8988T (cell line): ENCODE measurements around the gene COG7.

Experiments used
- DNase-seq: peaks from one replicate; pipeline ENCODE4 v3.0.0; 2011

COG7 gene

DNA sequence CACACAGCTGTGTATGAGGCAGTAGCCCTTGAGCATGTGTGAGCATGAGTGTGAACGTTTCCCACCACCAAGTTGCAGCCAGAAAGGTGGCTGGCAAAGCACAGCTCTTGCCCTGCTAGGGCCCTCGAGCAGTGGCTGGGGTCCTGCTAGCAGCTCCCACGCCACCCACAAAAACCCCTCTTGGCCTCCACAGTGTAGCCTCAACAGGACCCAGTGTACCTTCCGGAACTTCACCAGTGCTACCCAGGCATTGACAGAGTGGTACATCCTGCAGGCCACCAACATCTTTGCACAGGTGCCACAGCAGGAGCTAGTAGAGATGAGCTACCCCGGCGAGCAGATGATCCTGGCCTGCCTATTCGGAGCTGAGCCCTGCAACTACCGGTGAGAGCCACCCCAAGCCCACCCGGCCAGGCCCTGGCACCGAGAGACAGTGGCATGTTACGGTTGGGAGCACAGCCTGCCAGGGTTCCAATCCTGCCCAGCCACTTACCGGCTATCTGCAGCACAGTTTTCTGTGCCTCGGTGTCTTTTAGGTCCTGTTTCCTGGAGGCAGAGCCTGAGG is 97.8 kb downstream of the COG7 start:
- no peak for DNase-seq

DNA sequence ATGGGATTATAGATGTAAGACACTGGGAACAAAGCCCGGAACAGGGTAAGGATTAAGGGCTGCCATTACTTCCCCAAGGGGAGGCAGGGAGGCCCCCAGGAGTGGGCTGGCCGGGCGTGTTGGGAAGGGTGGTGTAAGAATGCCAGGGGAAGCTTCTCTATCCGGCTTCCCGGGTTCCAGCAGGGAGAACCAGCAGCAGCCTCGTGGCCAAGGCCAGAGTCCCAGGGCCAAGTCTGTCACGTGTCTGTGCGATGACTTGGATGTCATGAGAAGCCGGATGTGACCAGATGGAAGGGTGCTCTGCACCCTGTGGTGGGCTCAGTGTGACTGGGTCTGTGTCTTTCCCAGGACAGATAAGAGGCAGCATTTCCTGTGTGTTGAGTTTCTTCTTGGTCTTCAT is 98.7 kb downstream of the COG7 start:
- no peak for DNase-seq

DNA sequence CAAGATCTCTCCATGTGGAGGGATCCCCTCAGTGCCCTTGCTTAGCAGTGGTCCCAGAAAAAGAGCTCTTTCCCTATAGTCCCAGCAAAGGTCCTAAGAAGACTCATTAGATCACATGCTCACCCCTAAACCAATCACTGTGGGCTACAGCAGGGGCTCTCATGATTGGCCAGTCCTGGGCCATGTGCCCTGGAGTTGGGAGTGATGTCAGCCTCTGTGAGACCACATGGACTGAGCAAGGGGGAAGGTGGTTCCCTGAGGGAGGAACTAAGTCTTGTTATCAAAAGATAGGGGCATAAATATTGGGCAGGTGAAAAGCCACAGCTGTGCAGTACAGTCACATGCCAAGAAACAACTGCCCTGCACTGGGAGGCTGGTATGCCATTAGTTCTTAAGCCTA is 99.5 kb downstream of the COG7 start:
- no peak for DNase-seq

DNA sequence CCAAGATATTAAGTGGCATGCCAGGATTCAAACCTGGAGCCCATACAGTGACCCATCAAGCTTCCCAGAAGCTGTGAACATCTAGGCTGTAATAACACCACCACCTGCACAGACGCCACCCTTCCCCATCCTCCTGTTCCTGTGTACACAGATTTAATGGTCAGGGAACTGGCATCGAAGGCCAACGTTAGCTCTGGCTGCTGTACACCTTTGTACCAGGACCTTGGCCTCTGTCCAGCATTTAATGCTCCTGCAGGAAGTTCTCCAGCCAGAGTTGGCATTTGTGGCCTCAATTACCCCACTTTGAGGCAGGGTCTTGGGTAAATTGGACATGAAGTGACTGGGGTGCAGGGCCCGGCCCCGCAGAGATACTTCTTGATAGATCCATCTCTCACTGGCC is 101.6 kb downstream of the COG7 start:
- no peak for DNase-seq

DNA sequence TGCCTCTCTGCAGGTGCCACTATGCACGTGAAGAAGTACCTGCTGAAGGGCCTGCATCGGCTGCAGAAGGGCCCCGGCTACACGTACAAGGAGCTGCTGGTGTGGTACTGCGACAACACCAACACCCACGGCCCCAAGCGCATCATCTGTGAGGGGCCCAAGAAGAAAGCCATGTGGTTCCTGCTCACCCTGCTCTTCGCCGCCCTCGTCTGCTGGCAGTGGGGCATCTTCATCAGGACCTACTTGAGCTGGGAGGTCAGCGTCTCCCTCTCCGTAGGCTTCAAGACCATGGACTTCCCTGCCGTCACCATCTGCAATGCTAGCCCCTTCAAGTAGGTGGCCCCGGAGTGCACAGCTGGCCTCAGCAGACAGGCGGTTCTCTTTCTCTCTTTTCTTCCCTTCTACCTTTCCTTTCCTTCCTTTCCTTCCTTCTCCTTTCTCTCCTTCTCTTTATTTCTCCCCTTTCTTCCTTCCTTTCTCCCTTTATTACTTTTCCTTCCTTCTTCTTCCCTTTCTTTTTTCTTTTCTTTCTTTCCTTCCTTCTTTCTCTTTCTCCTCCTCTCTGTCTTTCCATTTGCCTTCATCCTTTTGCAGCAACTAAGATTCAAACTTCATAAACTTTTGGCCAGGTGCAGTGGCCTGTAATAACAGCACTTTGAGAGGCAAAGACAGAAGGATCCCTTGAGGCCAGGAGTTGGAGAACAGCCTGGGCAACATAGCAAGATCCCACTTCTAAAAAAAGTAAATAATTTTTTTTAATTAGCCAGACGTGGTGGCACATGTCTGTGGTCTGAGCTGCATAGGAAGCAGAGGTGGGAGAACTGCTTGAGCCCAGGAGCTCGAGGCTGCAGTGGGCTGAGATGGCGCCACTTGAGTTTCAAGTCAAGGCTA is 104.2 kb downstream of the COG7 start:
- DNase-seq: no peak

DNA sequence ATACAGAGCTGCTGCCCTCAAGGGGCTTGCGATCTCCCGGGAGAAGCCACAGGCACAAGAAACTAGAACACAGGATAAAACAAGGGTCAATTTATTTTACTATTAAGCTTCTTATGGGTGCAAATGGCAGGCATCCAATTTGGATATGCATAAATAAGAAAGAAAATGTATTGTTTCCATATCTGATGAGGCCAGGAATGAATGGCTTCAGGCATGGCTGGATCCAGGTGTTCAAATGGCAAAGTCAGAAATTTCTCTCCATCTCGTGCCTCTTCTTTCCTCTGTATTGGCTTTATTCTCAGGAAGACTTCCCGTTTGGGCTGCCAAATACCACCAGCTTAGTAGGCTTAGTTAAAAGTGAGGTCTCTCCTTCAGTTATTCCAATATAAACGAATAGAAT is 107.8 kb downstream of the COG7 start:
- DNase-seq: no peak

DNA sequence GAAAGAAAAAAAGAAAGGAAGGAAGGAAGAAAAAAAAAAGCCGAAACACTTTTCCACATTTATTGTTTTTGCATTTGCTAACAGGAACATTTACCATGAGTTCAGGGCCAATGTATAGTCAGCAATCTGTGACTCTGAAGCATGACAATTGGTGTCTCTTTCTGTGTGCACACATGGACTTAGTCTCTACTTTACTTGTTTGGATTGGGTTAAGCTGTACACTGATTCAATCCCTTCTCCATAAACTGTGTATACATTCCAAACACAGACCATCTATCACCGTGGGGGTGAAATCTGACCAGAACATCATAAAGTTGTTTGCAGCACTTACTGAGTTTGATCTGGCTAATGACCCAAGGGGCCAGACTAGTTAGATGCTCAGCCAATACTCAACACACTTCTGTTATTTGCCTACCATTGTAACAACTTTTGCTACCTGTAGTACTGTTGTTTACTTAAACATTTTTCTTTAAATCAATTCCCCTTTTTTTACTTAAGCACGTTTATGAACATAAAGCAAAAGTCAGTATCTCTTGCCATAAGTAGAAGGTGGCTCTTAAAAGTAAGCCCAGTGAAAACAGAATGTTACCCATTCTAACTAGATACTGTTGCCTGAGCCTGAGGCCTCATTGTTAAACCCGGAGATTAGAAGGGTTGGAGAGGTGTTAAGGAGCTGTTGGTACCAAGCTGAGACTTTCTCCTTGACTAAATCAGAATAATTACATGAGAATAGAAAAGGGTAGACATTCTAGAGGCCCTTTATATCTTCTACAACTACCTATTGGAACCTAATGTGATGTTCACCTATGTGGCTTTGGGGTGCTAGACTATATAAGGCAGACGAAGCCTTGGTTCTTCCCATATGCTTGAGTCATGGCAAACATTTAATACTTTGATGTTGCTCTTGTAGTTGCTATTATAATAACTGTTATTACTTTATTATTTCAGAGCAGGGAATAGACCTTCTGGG is 109.1 kb downstream of the COG7 start:
- DNase-seq: no peak

DNA sequence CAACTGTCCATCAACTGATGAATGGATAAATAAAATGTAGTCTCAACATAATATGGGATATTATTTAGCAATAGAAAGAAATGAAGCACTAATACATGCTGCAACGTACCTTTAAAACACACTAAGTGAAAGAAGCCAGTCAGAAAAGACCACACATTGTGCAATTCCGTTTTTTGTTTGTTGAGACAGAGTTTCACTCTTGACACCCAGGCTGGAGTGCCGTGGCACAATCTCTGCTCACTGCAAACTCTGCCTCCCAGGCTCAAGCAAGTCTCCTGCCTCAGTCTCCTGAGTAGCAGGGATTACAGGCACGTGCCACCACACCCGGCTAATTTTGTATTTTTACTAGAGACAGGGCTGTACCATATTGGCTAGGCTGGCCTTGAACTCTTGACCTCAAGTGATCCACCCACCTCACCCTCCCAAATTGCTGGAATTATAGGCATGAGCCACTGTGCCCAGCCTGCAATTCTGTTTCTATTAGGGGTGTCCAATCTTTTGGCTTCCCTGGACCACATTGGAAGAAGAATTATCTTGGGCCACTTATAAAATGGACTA is 110.8 kb downstream of the COG7 start:
- no peak for DNase-seq

DNA sequence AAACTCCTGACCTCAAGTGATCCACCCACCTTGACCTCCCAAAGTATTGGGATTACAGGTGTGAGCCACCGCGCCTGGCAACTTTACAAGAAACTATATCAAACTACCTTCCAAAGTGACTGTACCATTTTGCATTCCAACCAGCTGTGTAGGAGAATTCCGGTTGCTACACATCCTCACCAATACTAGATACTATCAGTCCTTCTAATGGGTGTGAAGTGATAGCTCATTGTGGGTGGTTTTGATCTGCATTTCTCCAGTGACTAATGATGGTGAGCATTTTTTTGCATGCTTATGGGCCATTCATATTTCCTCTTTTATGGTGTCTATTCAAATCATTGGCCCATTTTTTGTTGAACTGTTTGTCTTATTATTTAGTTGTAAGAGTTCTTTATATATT is 113.2 kb downstream of the COG7 start:
- no peak for DNase-seq
